ENCODE results near the gene TP53BP2.

DNA sequence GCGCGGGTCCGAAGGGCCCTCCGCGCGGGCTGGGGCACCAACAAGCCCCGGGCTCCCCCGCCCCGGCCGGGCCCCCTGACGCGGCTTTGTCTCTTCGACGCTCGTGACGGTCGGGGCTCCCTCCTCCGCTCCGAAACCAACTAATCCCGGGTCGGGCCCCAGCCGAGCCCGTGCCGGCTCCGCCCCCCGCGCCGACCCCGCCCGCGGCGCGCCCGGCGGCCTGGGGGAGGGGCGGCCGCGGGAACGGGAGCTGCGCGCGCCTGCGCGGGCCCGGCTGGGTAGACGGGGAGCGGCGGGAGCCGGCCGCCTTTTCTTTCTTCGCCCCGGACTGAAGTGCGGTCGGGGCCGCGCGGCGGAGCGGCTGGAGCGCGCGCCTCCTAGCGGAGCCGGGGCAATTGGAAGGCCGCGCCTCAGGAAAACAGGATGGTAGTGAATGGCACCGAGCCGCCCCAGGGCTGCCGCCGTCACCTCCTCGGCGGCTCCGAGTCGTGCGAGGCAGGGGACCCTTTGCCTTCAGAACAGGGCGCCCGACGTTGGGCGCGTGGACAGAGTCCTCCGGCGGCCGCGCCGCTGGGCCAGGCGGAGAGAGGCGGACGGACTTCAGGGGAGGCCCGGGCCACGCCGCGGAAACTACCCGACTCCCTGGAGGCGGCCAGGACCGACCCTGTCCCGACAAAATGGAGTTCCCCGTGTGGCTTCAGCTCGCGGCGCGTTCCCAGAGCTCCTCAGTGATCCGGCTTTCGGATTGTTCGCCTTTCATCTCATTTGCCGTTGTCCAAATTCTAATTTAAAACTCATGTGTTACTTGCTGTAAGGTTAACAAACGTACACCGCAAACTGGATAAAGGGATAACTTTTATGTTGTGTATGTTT, at the start of gene TP53BP2:
- TF ChIP-seq, protein P1, sequence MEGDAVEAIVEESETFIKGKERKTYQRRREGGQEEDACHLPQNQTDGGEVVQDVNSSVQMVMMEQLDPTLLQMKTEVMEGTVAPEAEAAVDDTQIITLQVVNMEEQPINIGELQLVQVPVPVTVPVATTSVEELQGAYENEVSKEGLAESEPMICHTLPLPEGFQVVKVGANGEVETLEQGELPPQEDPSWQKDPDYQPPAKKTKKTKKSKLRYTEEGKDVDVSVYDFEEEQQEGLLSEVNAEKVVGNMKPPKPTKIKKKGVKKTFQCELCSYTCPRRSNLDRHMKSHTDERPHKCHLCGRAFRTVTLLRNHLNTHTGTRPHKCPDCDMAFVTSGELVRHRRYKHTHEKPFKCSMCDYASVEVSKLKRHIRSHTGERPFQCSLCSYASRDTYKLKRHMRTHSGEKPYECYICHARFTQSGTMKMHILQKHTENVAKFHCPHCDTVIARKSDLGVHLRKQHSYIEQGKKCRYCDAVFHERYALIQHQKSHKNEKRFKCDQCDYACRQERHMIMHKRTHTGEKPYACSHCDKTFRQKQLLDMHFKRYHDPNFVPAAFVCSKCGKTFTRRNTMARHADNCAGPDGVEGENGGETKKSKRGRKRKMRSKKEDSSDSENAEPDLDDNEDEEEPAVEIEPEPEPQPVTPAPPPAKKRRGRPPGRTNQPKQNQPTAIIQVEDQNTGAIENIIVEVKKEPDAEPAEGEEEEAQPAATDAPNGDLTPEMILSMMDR (conservative IDR thresholded peaks at IDR 0.05) = peak; percentile 91
- peak; percentile 83 for TF ChIP-seq ZFX (IDR thresholded peaks at IDR 0.05)

Measured in C4-2B (cell line).